D721Med (cell line): ENCODE results near the gene TLCD2.
"Not testable (repeated sequence)": the region's sequence is repeated elsewhere in the genome, so short reads cannot be mapped to it uniquely, and the experiment has no call there.

Experiments used
- DNase-seq: peaks from one replicate; pipeline ENCODE4 v3.0.0; 2011; ENCODE audit warnings: low spot score; ENCODE audit not compliant: insufficient read length
- FAIRE-seq: peaks from 2 replicates; lab custom pipeline; 2011; peaks lifted over from hg19 to GRCh38; lab: Jason Lieb, UNC
- CTCF ChIP-seq: IDR thresholded peaks from 2 replicates; pipeline ENCODE4 v1.5.1; 2012; ENCODE audit warnings: mild to moderate bottlenecking, control low read depth; ENCODE audit not compliant: insufficient read depth; ENCODE audit errors: missing control alignments

Gene TLCD2

GRCh38 chr17:1727876-1728630, 17.9 kb upstream of the TLCD2 start:
- no peak for FAIRE-seq
- DNase-seq = no peak
- TF ChIP-seq CTCF = no peak

- no peak for DNase-seq
- no peak for FAIRE-seq
- TF ChIP-seq CTCF = no peak
These were observed 17.1 kb upstream of the TLCD2 start for GRCh38 chr17:1727258-1727789.

GRCh38 chr17:1726626-1727257, 16.6 kb upstream of the TLCD2 start:
- no peak for FAIRE-seq
- TF ChIP-seq CTCF = no peak
- DNase-seq = no peak

GRCh38 chr17:1725642-1726511, 15.7 kb upstream of the TLCD2 start:
- DNase-seq (no peak), FAIRE-seq (no peak)
- no peak for TF ChIP-seq CTCF

- DNase-seq (no peak), FAIRE-seq (no peak)
- TF ChIP-seq CTCF = no peak
These were observed 14.9 kb upstream of the TLCD2 start for GRCh38 chr17:1724869-1725641.

- TF ChIP-seq CTCF = no peak
- FAIRE-seq (no peak), DNase-seq (peak; percentile 96)
These were observed 14.2 kb upstream of the TLCD2 start, which contains the start of gene WDR81 for GRCh38 chr17:1724351-1724868. Gene WDR81 (plus strand): TSS chr17:1724704. CDS start chr17:1724960, 256 bp downstream.

- not testable (repeated sequence) for FAIRE-seq, DNase-seq
These were observed 11.8 kb upstream of the TLCD2 start for GRCh38 chr17:1722022-1722421.
